SK-N-SH (cell line): ENCODE measurements around the gene HOXB6. TPM values are rescaled to one million over a fixed set of nuclear protein-coding genes. Genes with fewer than 3 reads are reported as not detected.

Experiments used
- CTCF ChIA-PET: fragments of 300-600, 350-600 bp; formaldehyde crosslinking; extraction: SDS; loops from one replicate; lab custom pipeline; 2021; lab: Yijun Ruan, JAX
- POLR2A ChIA-PET: fragments of 350-600 bp; sonication (Branson Sonifier 250); formaldehyde crosslinking; extraction: SDS; loops from one replicate; lab custom pipeline; 2020; ENCODE audit warnings: antibody characterized with exemption, inconsistent platforms; lab: Yijun Ruan, JAX
- DNase-seq: peaks from one replicate; pipeline ENCODE4 v3.0.0; 2012
- H2AFZ ChIP-seq: fragments of 200-600 bp; sonication (generic); 2 replicates; pipeline ENCODE4 v1.8.1; 2016; ENCODE audit warnings: antibody characterized with exemption, mild to moderate bottlenecking, low read depth
- H3F3A ChIP-seq: fragments of 200-600 bp; sonication (generic); replicated peaks from 2 replicates; pipeline ENCODE3; 2016; ENCODE audit warnings: antibody characterized with exemption, mild to moderate bottlenecking; ENCODE audit not compliant: insufficient read depth
- H3K27ac ChIP-seq, 2 experiments: fragments of 200-500 bp in 1 of 2; fragments of 200-600 bp in 1 of 2; sonication (Bioruptor generic) in 1 of 2; sonication (generic), shearing (Covaris generic) in 1 of 2; 2 replicates each; pipeline versions ENCODE4 v1.5.1 to v1.6.1; 2014 to 2016; ENCODE audit warnings: low read depth in 2 of 2, inconsistent platforms in 1 of 2, low read length in 1 of 2, mild to moderate bottlenecking in 1 of 2, mixed read lengths in 1 of 2
- H3K27me3 ChIP-seq: fragments of 200-600 bp; sonication (generic), shearing (Covaris generic); 2 replicates; pipeline ENCODE4 v1.6.1; 2016; ENCODE audit warnings: mixed run types; ENCODE audit not compliant: insufficient read depth
- H3K36me3 ChIP-seq, 2 experiments: fragments of 200-500 bp in 1 of 2; fragments of 200-600 bp in 1 of 2; sonication (Bioruptor generic) in 1 of 2; sonication (generic) in 1 of 2; replicated peaks in 1 of 2; 2 replicates each; pipeline versions ENCODE3 to v1.5.1; 2014 to 2016; ENCODE audit warnings: low read length in 1 of 2, mild to moderate bottlenecking in 1 of 2; ENCODE audit not compliant: insufficient read depth in 2 of 2, control insufficient read depth in 1 of 2
- H3K4me1 ChIP-seq, 2 experiments: fragments of 200-500 bp in 1 of 2; fragments of 200-600 bp in 1 of 2; sonication (Bioruptor generic) in 1 of 2; sonication (generic), shearing (Covaris generic) in 1 of 2; 2 replicates each; pipeline versions ENCODE4 v1.5.1 to v1.6.1; 2014 to 2016; ENCODE audit warnings: low read depth in 1 of 2, low read length in 1 of 2, mixed run types in 1 of 2; ENCODE audit not compliant: insufficient read depth in 2 of 2, control insufficient read depth in 1 of 2
- H3K4me2 ChIP-seq: fragments of 200-600 bp; sonication (generic), shearing (Covaris generic); 2 replicates; pipeline ENCODE4 v1.6.1; 2017; ENCODE audit warnings: mixed run types
- H3K4me3 ChIP-seq, 2 experiments: fragments of 200-500 bp in 1 of 2; fragments of 200-600 bp in 1 of 2; sonication (Bioruptor generic) in 1 of 2; sonication (generic), shearing (Covaris generic) in 1 of 2; 2 replicates each; pipeline versions ENCODE4 v1.5.1 to v1.8.1; 2014 to 2016; ENCODE audit warnings: low read depth in 2 of 2, inconsistent platforms in 1 of 2, low read length in 1 of 2, mild to moderate bottlenecking in 1 of 2, mixed read lengths in 1 of 2, moderate library complexity in 1 of 2
- H3K79me2 ChIP-seq: fragments of 200-600 bp; sonication (generic); 2 replicates; pipeline ENCODE4 v1.8.1; 2017; ENCODE audit warnings: mild to moderate bottlenecking; ENCODE audit not compliant: insufficient read depth
- H3K9ac ChIP-seq: fragments of 200-600 bp; sonication (generic); 2 replicates; pipeline ENCODE4 v1.6.1; 2017; ENCODE audit warnings: mixed run types
- H3K9me2 ChIP-seq: fragments of 200-600 bp; sonication (generic); 2 replicates; pipeline ENCODE4 v1.6.1; 2017; ENCODE audit warnings: mixed run types
- H3K9me3 ChIP-seq: fragments of 200-600 bp; sonication (generic); 2 replicates; pipeline ENCODE4 v1.6.1; 2017; ENCODE audit warnings: mixed run types, mild to moderate bottlenecking, moderate library complexity
- H4K20me1 ChIP-seq: fragments of 200-600 bp; sonication (generic); 2 replicates; pipeline ENCODE4 v1.6.1; 2017; ENCODE audit warnings: mild to moderate bottlenecking, mixed run types; ENCODE audit not compliant: insufficient read depth
- ELF1 ChIP-seq: IDR thresholded peaks from 2 replicates; pipeline ENCODE4 v1.4.0; 2012
- EZH2phosphoT487 ChIP-seq: fragments of 200-600 bp; sonication (generic); IDR thresholded peaks from 2 replicates; pipeline ENCODE4 v1.6.1; 2017; ENCODE audit warnings: low read depth, mixed run types, mild to moderate bottlenecking, antibody characterized with exemption, moderate library complexity, borderline replicate concordance
- FOXJ3 ChIP-seq: sonication (generic); formaldehyde crosslinking; IDR thresholded peaks from 2 replicates; pipeline ENCODE4 v1.5.1; 2020; ENCODE audit warnings: mild to moderate bottlenecking, missing genetic modification reagents
- GABPA ChIP-seq: IDR thresholded peaks from 2 replicates; pipeline ENCODE4 v1.4.0; 2012; ENCODE audit warnings: low read depth, mild to moderate bottlenecking
- MEF2A ChIP-seq: IDR thresholded peaks from 2 replicates; pipeline ENCODE4 v1.4.0; 2012; ENCODE audit warnings: low read depth, borderline replicate concordance
- MXI1 ChIP-seq: IDR thresholded peaks from 2 replicates; pipeline ENCODE4 v1.6.1; 2012; ENCODE audit warnings: mild to moderate bottlenecking, low read depth, low read length, improper control_type of control experiment
- NFIC ChIP-seq: IDR thresholded peaks from 2 replicates; pipeline ENCODE4 v1.4.0; 2012; ENCODE audit warnings: borderline replicate concordance
- RAD21 ChIP-seq: IDR thresholded peaks from 2 replicates; pipeline ENCODE4 v1.6.1; 2012; ENCODE audit warnings: mild to moderate bottlenecking, low read length
- RCOR1 ChIP-seq: fragments of 150-350 bp; IDR thresholded peaks from 2 replicates; pipeline ENCODE4 v1.6.1; 2017; ENCODE audit warnings: antibody characterized with exemption, low read length
- RFX5 ChIP-seq: IDR thresholded peaks from 2 replicates; pipeline ENCODE4 v1.6.1; 2012; ENCODE audit warnings: mild to moderate bottlenecking, improper control_type of control experiment, low read length
- SIN3A ChIP-seq: IDR thresholded peaks from 2 replicates; pipeline ENCODE4 v1.6.1; 2012; ENCODE audit warnings: low read depth, mild to moderate bottlenecking, low read length, moderate library complexity, borderline replicate concordance
- TAF1 ChIP-seq: IDR thresholded peaks from 2 replicates; pipeline ENCODE4 v1.6.1; 2012; ENCODE audit warnings: low read depth, mild to moderate bottlenecking, low read length, moderate library complexity, borderline replicate concordance
- TCF12 ChIP-seq: IDR thresholded peaks from 2 replicates; pipeline ENCODE4 v1.4.0; 2012
- YY1 ChIP-seq: IDR thresholded peaks from 2 replicates; pipeline ENCODE4 v1.4.0; 2012; ENCODE audit warnings: low read depth, mild to moderate bottlenecking
- WGBS: methylation state at CpG from one replicate; pipeline ENCODE4 v1.1.6; 2017; ENCODE audit warnings: low lambda C conversion rate; 5-methylcytosine and 5-hydroxymethylcytosine counted together
- polyA plus RNA-seq, 3 experiments: library from polyadenylated mRNA; depleted of rRNA; stranded (reverse); fragments of >200 nt; gene quantifications; 2 replicates each; pipeline ENCODE4 v1.2.3, GENCODE V29; 2012
- TF ChIP-seq, protein P1 (sequence below): fragments of 150-350 bp; IDR thresholded peaks from 2 replicates; pipeline ENCODE4 v1.6.1; 2017; ENCODE audit warnings: antibody characterized with exemption, low read length, low read depth, borderline replicate concordance
- TF ChIP-seq, protein P2 (sequence below): IDR thresholded peaks from 2 replicates; pipeline ENCODE4 v1.6.1; 2012; ENCODE audit warnings: mild to moderate bottlenecking, low read depth, low read length, moderate library complexity

The HOXB6 gene
- polyA plus RNA-seq, 1 of the 3 experiments (the other 2 are of a cell fraction) = not detected

DNA sequence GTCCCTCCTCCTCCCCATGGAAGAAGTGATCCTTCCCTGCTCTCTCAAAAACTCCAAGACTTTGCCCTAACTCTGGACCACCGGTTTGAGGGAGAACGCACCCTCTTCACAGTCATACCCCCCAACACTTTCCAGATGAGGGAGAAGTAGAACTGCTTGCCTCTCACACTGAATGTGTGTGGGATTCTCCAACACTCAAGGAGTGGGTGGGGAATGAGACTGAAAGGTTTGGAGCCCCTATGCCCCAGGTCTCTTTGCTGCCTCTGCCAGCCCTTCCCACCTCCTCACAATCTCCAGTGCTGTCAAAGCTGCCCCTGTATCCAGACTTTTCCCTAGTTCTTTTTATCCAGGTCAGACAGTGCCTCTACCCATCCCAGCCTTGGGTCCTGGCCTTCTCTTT lies 38.1 kb downstream of the HOXB6 start:
- H3K4me3 ChIP-seq = no peak overlapping the region
- no peaks in the 10 kb centered on the region for H3K36me3 ChIP-seq
- peaks cover 0 to 2% of the 10 kb centered on the region in 2 experiments; a peak in 1 of 4 replicates for H3K4me1 ChIP-seq
- H4K20me1 ChIP-seq = peaks cover 6% of the 10 kb centered on the region; the same call in 1 of the 2 replicates
- no peak for DNase-seq
- H3K27ac ChIP-seq = no peak overlapping the region
- H3K9ac ChIP-seq = no peak overlapping the region
- TF ChIP-seq RFX5 (no peak), MEF2A (no peak), SIN3A (no peak), TCF12 (no peak), MXI1 (no peak)
- TF ChIP-seq, protein P1, sequence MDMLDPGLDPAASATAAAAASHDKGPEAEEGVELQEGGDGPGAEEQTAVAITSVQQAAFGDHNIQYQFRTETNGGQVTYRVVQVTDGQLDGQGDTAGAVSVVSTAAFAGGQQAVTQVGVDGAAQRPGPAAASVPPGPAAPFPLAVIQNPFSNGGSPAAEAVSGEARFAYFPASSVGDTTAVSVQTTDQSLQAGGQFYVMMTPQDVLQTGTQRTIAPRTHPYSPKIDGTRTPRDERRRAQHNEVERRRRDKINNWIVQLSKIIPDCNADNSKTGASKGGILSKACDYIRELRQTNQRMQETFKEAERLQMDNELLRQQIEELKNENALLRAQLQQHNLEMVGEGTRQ = no peak
- H3K4me2 ChIP-seq = no peak overlapping the region
- ChIA-PET POLR2A (no interaction called here), CTCF (no interaction called here)
- no peaks in the 10 kb centered on the region for H3K9me3 ChIP-seq
- no peaks in the 10 kb centered on the region for H3K9me2 ChIP-seq
- H3K27me3 ChIP-seq = peaks cover 97% of the 10 kb centered on the region
- no peaks in the 10 kb centered on the region for H3F3A ChIP-seq
- WGBS = 13% methylated on average over 2 of the region's 2 CpGs
- H3K79me2 ChIP-seq = no peaks in the 10 kb centered on the region
- no peak overlapping the region for H2AFZ ChIP-seq

DNA sequence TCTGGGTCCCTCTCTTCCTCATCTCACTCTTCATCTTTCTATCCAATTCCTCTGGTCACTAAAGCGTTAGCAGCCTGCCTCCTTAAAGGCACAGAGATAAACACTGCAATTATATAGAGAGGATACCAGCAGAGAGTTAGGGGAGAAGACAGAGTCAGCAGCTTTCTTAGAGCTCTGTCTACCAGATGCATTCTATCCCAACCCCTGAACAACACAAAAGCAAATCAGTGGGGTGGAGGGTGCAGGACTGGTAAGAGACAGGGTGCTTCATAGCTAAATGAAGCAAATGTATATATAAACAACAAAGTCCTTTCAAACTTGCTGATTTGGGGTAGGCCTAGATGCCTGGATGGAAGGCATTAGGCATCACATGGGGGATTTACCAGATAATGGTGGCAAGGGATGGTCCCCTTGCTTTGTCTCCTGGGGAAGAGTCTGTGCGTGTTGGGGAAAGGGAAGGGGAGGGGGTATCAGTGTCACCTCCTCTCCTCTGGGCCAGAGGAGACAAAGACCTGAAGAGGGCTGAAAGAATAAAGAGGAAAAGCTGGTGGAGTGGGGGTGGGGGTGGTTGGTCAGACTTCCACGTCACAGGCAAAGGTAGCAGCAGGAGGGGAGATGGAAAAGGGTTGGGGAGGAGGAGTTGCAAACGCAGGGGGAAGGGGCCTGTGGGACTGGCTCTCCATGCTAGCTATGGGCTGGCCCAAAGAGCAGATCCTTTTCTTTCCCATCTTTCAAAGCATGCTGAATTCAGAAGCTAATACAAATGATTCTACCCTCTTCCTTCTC lies 38.7 kb downstream of the HOXB6 start:
- peaks cover 0 to 2% of the 10 kb centered on the region in 2 experiments; a peak in 1 of 4 replicates for H3K4me1 ChIP-seq
- no peak overlapping the region for H3K27ac ChIP-seq
- no peak overlapping the region for H3K9ac ChIP-seq
- ChIA-PET CTCF (no interaction called here), POLR2A (no interaction called here)
- TF ChIP-seq ELF1 = no peak
- TF ChIP-seq MXI1 = no peak
- TF ChIP-seq FOXJ3 = no peak
- TF ChIP-seq RCOR1 = no peak
- no peak for TF ChIP-seq EZH2phosphoT487
- no peak for TF ChIP-seq RAD21
- no peak for TF ChIP-seq NFIC
- TF ChIP-seq YY1 = no peak
- TF ChIP-seq, protein P1 = no peak
- no peak for TF ChIP-seq TCF12
- no peak for TF ChIP-seq GABPA
- TF ChIP-seq, protein P2, sequence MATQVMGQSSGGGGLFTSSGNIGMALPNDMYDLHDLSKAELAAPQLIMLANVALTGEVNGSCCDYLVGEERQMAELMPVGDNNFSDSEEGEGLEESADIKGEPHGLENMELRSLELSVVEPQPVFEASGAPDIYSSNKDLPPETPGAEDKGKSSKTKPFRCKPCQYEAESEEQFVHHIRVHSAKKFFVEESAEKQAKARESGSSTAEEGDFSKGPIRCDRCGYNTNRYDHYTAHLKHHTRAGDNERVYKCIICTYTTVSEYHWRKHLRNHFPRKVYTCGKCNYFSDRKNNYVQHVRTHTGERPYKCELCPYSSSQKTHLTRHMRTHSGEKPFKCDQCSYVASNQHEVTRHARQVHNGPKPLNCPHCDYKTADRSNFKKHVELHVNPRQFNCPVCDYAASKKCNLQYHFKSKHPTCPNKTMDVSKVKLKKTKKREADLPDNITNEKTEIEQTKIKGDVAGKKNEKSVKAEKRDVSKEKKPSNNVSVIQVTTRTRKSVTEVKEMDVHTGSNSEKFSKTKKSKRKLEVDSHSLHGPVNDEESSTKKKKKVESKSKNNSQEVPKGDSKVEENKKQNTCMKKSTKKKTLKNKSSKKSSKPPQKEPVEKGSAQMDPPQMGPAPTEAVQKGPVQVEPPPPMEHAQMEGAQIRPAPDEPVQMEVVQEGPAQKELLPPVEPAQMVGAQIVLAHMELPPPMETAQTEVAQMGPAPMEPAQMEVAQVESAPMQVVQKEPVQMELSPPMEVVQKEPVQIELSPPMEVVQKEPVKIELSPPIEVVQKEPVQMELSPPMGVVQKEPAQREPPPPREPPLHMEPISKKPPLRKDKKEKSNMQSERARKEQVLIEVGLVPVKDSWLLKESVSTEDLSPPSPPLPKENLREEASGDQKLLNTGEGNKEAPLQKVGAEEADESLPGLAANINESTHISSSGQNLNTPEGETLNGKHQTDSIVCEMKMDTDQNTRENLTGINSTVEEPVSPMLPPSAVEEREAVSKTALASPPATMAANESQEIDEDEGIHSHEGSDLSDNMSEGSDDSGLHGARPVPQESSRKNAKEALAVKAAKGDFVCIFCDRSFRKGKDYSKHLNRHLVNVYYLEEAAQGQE = no peak
- TF ChIP-seq TAF1 = no peak
- TF ChIP-seq MEF2A = no peak
- no peak overlapping the region for H3K4me2 ChIP-seq
- H3K79me2 ChIP-seq = no peaks in the 10 kb centered on the region
- H3K27me3 ChIP-seq = peaks cover 97% of the 10 kb centered on the region
- H4K20me1 ChIP-seq = peaks cover 10% of the 10 kb centered on the region; the same call in 1 of the 2 replicates
- no peaks in the 10 kb centered on the region for H3K36me3 ChIP-seq
- WGBS = 8% methylated on average over 4 of the region's 4 CpGs
- no peak overlapping the region for H3K4me3 ChIP-seq
- no peak for DNase-seq
- no peaks in the 10 kb centered on the region for H3F3A ChIP-seq
- H3K9me2 ChIP-seq = no peaks in the 10 kb centered on the region
- H3K9me3 ChIP-seq = no peaks in the 10 kb centered on the region
- no peak overlapping the region for H2AFZ ChIP-seq
